ENCODE data around the gene CD109.

- TF ChIP-seq RCOR1 (IDR thresholded peaks at IDR 0.05; ENCODE audit: insufficient replicate concordance, low read length) (no peak), RFX5 (IDR thresholded peaks at IDR 0.05; ENCODE audit: low read depth, low read length) (no peak), POLR2A (IDR thresholded peaks at IDR 0.05; ENCODE audit: low read depth, low read length) (no peak), CTCF (conservative IDR thresholded peaks at IDR 0.05; ENCODE audit: low read depth, low read length) (no peak), MAFK (IDR thresholded peaks at IDR 0.05; ENCODE audit: low read depth, low read length) (no peak), MAZ (IDR thresholded peaks at IDR 0.05; ENCODE audit: borderline replicate concordance, low read depth, low read length) (no peak), USF2 (IDR thresholded peaks at IDR 0.05; ENCODE audit: low read depth, low read length) (no peak), RAD21 (IDR thresholded peaks at IDR 0.05; ENCODE audit: low read length) (no peak)
These were observed 46.2 kb upstream of the CD109 start for GRCh38 chr6:73649783-73650182.

All from IMR-90 (cell line).